Measurements from ENCODE around the gene B3GNT2.
"Not testable (repeated sequence)": the region's sequence is repeated elsewhere in the genome, so short reads cannot be mapped to it uniquely, and the experiment has no call there.

The B3GNT2 gene

DNA sequence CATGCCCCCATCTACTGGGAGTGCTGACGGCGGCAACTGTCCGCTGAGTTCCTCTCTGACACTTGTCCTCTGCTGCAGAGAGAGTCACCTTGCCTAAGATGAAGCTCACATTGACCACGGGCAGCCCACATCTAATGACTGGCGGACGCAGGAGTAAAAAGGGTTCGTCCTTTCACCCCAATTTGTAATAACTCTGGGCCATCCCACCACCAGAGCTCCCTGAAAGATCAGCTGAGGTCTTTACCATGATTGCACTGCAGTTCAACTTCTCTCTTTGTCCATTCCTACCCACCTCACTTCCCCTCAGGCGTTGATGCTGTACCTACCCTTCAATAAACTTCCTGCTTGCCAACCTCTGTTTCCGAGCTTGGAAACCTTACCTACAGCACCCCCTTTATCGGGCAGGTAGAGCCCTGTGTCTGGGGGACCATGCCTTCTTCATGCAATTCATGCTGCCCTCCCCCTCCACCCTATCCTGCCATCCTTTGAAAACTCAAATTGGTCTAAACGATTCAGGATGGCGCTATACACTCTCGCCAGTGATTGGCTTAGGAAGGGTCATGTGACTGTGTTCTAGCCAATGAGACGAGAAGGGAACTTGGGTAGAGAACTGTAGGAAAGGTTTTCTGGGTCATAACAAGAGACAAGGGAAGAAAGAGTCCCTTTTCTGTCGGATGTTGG, 10.3 kb upstream of the B3GNT2 start:
- no peak for DNase-seq (ENCODE audit: low read depth)

DNA sequence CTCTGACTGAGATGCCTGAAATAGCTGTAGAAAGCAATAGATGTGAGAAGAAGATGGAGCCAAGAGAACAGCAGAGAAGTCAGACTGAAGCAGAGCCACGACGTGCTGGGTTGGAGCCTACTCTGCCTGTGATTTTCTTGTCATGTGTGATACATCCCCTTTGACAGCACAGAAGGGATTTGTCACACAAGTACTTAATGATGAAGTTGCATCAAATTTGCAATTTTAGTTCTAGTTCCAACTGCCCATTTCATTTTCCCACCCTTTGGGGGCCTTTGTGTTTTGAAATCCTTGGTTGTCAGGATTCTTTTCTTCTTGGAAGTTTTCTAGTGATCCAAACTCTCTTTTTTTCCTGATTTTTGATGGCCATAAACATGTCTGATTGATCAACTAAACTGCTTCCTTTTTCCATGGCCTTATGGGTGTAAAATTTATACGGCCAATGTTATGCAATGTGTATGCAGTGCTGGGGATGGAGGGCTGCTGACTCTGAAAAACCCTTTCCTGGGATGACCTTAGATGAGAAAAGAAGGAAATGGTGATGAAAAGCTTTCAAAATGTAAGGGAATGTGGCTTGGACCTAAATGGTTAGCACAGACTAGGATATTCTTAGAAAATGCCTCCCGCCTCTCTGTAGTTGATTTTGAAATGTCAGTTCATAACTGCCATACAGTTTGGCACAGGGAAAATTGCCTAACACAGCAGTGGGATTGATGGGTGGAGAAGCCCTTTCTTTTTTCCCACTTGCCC, 9.6 kb upstream of the B3GNT2 start:
- DNase-seq (ENCODE audit: low read depth), result no peak

DNA sequence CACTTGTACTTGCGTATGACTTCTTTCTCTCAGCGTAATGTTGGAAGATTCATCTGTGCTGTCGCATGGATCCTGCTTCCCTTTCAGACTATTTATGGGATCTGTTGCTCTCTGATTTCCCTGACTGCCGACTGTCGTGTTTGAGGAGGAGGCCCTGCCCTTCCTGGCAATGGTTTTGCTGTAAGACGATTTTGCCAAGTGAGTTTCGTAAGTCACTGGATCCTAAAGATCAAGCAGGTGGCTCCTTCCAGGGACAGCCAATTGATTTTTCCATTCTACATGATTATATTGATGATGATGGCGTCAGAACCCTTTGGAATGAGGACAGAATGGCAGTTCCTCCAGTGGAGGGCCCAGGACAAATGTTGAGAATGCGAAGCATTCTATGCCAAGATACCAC, 8.7 kb upstream of the B3GNT2 start:
- no peak for DNase-seq (ENCODE audit: low read depth)

DNA sequence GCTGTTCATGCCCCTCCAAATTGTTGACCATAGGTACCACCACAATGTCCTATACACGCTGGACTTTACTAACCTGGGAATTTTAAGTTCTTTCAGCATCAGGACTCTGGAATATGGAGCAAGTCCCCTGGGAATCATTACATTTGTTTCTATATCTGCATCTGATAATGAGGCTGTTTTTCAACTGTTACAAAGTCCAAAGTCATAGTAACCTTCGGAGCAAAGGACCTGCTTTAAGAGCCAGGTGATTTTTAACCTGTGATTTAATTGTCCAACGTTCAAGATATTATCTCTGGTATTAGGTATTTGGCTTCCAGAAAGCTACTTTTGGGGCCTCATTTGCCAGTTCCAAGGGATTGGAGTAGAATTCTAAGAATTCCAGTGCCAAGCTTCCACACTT, 7.5 kb upstream of the B3GNT2 start:
- DNase-seq (ENCODE audit: low read depth), result no peak

DNA sequence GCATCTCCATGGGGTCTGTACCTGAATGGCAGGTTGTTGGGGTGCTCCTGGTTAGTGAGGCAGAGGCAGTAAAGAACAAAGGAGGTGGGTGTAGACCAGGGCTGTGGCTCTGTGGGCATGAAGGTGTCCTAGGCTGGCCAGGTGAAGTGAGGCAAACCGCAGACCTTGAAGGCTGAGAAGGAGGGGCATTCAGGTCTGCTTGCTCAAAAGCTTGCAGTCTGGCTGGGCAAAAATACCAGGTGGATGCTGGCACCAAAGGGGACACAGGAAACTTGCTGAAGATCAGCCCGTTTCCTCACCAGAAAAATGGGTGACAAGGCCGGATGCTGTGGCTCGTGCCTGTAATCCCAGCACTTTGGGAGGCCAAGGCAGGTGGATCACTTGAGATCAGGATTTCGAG, 6.7 kb upstream of the B3GNT2 start:
- DNase-seq (ENCODE audit: low read depth), result no peak

DNA sequence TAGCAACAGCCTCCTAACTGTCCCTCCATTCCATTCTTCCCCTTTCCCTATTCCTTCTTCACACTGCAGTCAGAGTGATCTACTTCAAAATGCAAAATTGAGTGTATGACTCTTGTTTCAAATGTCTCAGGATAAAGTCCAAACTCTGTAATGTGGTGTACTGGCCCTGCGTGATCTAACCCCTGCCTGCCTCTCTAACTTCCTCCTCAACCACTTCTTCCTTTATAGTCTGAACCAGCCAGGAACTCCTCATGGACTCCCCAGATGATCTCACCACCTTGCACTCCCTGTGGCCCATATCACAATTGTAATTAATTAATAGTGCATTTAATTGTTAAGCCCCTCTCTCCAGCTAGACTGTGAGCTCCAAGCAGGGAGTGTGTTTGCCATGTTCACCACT, 3.1 kb upstream of the B3GNT2 start:
- DNase-seq (ENCODE audit: low read depth), result no peak

DNA sequence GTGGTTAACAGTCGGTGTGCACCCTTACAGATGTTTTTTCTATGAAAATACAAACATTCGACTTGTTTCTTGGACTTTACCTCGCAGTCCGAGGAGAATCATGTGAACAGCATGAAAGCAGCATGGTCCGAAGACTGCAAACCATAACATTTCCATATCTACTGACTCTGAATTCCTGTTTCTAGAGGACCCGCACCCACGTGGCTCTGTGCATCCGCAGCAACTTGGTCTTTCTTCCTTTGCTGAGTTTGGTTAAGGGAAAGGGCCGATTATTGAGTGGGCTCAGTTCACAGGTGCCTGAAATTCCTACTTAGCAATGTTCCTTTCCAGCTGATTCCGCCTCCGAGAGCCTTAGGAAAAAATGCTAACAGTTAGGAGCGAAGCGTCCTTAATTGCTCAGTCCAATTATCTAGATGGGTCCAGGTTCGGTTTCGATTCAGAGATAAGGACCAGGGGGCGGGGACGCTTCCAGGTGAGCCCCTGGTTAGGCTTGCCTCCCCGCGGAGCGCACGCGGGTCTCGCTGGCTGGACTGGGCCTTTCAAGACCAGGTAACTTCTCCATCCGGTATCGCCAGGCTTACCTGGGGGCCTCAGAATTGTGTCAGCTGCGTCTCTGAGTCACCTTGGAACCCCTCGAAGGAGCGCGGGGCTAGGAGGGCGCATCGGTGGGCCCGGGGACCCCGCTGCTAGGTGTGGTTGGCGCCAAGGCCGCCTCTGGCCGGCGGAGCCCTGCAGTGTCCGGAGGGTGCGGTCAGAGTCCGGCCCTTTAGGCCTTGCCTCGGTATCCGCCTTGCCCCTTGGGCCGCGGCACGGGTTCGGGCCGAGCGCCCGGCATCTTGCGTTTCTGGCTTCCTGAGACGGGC, 1.1 kb upstream of the B3GNT2 start:
- no peak for DNase-seq (ENCODE audit: low read depth)

DNA sequence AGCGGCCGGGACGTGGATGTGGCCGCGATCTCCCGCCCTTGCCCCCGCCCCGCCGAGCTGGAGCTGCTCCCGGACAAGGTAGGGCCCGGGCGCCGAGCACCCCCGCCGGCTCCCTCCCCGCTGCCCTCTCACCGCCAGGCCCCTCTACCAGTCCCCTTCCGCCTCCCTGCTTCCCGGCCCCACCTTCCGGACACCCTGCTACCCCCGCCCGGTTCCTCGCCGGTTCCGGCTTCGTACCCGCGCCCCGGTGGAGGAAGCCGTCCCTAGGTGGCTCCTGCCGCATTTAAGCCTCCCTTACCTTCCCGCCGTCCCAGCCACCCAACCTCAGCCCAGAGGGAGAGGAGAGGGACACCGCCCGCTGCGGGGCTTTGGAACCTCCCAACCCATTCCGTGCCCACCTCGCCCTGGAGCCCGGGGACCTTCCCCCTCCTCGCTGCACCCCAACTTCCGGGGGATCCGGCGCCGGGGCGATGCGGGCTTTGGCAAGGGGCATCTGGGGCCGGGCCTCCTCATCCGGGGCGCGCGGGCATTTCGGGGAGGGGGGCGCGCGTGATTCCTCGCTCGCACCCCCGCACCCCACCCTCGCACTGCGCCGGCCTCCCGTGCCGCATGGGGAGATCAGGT, 475 bp downstream of the B3GNT2 start:
- peak; percentile 44 for DNase-seq (ENCODE audit: low read depth)

DNA sequence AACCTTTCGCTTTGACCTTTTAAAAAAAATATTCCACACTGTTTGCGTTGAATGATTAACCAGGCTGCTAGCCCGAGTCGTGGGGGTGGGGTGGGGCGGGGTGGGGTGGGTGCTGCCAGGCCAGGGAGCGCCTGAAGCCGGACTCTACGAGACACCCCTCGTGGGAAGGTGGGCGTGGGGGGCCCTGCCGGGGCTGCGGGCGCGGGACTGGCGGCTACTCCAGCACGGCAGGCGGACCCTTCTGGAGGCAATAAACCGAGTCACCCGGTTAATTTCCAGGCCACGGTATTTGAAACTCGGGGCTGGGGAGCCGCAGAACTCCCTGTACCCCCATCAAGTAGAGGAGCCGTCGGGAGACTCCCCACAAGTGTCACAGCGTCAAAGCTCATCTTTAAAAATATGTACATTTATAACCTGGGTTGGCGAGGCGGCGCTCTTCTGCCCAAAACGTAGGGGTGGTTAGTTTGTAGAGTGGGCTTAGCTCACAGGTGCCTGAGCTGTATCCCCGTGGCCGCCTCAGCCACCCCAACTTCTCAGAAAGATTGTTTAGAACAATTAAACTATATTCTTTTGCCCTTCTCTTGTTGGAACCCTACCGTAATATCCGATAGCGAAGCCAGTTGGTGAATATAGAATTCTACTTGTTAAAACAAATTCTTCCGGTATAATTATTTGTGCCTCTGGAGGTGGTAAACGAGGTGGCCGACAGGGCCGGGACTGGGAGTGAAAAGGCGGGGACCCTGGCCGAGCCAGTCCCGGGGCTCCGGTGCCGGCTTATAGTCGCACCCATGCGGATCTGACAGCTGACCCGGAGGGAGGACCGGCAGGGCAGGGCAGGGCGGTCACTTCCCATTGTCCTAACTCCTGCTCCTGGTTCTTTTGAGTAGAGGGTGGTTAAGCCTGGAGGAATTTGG, 1.4 kb downstream of the B3GNT2 start:
- peak; percentile 19 for DNase-seq (ENCODE audit: low read depth)

DNA sequence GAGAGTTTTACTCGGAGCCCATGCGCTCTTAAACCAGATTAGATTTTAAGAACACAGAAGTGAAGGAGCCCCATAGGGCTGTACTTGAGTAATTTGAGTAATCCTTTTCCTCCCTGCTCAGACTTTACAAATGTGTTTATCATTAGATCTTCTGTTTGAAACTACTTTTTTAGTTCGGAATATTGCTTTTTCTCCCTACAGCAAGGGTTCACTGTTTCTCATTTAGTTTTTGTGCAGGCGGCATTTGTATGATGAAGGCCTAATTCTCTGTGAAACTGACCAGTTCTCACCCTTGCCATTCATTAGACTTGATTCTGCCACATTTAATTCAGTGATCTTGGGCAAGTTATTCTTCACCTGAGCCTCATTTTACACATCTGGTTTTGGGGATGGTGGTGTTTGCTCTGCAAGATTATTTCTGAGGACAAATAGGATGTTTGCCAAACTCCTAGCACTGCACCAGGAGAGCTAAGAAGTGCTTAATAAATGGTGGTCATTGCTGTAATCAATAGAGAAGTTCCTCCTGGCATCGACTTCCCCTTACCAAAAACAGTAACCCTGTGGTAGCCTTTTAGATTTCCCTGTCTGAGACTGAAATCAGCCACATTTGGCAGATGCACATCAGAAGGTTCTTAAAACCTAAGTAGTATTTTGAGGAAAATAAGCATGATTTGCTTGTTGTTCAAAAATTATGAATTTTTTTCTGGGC, 2.2 kb downstream of the B3GNT2 start:
- DNase-seq (ENCODE audit: low read depth), result no peak

DNA sequence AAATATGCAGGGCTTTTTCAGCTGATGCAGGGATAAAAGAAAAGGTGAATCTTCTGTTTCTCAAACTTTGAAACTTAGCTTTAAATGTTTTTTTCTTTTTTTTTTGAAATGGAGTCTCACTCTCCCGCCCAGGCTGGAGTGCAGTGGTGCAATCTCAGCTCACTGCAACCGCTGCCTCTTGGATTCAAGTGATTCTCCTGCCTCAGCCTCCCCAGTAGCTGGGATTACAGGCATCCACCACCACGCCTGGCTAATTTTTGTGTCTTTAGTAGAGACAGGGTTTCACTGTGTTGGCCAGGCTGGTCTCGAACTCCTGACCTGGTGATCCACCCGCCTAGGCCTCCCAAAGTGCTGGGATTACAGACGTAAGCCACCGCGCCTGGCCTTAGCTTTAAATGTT, 2.9 kb downstream of the B3GNT2 start:
- not testable (repeated sequence) for DNase-seq (ENCODE audit: low read depth)

DNA sequence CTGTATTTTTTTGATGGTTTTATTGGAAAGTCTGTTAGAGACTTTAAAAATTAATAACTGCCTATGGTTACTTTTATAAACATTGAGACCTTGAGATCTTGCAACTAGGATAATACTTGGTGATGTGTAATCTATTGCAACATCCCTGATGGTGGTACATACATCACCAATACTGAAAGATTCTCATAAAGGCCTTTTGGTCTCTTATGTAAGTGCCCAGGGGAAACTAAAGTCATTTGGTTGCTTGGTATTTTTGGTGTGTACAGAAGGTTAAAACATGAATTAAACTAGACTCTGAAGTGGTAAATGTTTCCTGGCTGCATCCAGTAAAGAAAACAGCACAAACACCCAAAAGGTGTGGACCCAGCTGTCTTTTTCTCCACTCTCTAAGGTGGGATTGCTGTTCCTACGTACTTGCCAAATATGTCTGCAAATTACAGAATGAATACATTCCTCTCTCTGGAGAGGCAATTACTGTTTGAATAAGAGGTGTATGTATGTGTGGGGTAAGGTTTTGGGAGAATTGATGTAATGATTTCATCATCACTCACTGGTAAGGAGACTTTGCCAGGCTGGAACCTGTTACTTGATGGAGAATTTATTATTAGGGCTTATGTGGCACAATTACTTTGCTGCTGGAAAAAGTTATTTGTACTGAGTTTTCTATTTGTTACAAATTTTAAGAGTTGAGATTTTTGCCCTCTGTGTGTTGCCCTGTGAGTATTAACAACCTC, 3.6 kb downstream of the B3GNT2 start:
- DNase-seq (ENCODE audit: low read depth), result no peak

DNA sequence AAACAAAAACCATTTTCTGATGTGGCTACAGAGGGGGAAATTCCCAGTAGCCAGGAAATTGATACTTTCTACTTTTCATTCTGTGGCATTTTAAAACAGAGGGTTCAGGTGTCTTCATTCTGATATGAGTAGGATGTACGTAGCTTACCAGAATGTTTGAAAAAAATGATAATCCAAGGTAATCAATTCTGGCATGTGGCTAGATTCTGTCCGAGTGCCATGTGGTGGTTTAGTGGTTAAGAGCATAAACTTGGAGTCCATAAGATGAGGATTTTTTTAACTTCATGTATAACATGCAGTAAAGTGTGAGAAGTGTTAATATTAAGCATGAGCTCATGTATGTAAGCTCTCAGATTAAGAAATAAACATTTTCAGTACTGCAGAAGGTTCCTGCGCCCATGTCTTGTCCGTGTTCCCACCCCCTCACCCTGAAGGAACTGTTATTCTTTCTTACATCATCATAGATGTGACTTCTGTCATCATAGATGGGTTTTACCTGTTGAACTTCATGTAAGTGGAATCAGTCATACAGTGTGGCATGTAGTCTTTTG, 4.5 kb downstream of the B3GNT2 start:
- DNase-seq (ENCODE audit: low read depth), result no peak

DNA sequence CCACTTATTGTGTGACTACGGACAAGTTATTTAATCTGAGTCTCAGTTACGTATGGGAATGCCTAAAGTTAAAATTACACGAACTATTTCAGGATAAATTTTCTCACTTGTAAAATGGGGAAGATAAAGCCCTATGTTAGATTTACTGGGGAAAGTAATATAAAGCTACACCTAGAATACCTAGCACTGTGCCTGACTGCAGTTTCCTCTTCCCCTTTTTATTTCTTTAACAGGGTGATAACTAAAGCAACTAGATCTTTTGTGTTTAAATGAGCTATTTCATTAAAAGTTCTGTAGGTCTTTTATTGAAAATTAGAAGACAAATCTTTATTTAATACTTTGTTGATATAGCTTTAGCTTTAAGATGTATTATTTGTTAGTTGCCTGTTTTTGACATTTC, 5.0 kb downstream of the B3GNT2 start:
- DNase-seq (ENCODE audit: low read depth), result no peak

DNA sequence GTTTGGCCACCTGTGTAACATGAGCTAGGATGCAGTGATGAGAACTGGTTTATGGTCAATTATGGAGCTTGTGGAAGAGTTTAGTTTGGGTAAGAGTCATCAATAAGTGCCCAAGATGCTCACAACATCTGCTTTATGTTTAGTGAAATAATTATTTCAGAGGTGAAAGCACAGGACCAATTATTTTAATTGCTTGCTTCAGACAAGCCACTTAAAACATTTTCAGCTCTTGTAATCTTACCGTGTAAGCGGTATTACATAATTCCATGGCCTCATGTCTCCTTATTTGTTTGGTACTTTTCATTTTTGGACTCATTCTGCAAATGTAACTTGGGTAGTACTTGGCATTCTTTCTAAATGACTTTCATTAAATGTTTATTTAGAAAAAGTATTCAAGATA, 5.4 kb downstream of the B3GNT2 start:
- no peak for DNase-seq (ENCODE audit: low read depth)

DNA sequence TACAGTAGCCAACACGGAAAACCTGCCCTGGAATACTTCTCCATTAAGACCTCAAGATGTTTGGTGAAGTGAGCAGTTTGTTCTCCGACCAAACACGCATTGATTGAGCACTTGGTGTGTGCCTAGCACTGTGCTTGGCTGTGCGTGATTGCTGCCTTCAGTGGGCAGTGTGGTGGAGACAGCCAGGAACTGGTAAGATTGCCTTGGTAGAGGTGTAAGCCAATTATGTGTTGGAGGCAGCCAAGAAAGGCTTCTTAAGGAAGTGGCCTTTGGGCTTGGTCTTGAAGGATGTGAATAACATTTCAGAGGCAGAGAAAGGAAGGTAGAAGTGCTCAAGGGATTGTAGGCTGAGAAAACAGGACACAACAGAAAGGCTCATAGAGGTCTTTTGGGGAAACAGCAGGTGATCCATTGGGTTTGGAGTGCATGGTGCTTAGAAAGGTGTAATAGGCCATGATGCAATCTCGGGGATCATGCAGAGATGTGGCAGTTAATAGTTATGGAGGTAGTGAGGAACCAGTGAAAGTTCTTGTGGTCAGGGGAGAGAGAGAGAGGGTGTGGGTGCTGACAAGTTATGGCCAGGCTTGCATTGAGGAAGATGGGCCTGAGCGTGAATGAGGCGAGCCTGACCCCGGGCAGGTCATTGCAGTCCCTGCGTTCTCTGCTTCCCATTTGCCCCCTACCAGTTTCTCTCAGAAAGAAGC, 6.3 kb downstream of the B3GNT2 start:
- no peak for DNase-seq (ENCODE audit: low read depth)

DNA sequence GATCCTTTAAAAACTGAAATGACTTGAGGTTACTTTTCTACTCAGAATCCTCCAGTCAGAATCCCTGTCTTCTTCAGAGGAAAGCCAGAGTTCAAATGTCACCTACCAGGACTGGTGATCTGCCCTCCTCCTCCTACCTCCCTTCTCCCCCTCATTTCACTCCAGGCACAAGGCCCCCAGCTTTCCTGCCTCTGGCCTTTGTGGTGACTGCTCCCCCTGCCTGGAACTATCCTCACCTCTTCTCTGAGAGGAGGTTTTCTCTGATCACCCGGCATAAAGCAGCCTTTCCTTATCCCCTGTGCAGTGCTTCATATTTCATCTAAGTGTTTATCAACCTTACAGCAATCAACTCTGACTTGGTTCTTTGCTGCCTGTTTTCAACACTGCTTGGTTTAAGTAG, 6.8 kb downstream of the B3GNT2 start:
- DNase-seq (ENCODE audit: low read depth), result no peak

DNA sequence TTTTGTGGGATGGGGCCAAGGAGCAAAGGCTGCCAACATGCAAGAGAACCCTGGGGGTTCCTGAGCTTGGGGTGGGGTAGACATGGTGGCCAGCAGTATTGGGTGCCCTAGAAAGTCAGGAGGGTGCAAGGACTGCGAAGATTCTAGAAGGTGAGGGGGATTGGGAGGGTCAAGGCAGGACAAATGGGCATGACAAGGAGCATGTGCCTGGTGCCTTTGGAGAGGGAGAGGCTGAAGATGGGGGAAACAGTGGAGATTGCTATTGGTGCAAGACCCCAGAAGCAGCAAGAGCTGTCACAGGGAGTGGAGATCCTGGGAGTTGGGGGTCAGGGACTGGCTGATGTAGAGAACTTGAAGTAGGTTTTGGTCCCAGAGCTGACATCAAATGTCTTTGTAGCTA, 7.5 kb downstream of the B3GNT2 start:
- no peak for DNase-seq (ENCODE audit: low read depth)

DNA sequence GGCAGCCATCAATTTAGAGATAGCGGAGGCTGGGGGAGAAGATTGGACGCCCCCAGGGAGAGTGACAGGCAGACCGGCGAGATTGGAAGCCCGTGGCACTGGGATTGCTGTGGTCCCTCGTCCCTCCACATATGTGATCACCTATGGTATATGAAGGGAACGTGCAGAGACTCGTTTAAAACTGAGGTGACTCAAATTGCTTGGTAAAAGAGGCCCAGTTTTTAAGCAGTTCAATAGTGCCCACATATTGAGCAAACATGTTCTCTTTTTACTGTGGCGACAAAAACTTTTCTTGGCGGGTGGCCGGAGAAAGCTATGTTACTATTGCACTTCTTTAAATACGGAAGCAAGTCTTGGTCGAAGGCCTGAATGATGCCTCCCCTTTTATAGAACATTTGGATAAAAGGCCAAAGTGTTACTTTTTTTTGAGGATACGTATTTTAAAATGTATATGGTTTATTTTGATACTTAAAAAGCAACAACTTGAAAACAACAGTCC, 9.1 kb downstream of the B3GNT2 start:
- DNase-seq (ENCODE audit: low read depth), result no peak
